ENCODE results near the gene CYFIP1. TPM values are rescaled to one million over a fixed set of nuclear protein-coding genes. Genes with fewer than 3 reads are reported as not detected.

The CYFIP1 gene
- total RNA-seq, 1 donor from 2014 or later = 59.5 TPM

DNA sequence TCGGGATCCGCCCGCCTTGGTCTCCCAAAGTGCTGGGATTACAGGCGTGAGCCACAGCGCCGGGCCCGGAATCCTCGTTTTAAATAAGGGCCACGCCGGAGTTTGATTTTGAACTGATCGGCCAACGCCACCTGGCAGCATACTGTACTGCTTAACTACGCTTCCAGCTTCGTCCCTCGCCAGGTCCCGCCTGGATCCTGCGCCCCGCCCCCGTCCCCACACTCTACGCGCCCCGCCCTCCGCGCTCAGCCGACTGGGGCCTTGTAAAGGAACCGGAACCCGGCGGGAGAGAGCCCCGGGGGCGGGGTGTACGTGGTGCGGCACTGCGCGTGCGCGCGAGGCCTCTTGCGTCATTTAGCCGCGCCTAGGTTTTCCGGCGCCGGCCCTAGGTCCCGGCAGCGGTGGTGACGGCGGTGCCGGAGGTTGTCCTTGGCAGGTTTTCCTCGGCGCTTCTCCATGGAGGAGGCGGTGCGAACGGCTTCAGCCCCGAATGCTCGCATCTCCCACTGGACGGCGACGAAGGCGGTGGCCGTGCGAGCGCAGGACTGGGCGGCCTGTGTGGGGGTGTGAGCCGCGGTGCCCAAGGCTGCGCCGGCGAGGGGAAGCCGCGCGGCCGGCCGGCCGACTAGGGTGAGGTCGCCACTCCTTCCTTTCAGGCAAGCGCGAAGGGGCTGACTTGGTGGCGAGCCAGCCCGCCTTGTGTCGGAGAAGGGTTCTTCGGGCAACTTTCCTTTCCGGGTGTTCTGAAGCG lies 141.7 kb downstream of the CYFIP1 start, which contains the start of gene NIPA2:
NIPA2 (plus strand) TSS at position 375 of the 751 bp plus-strand sequence. CDS start 13,066 bp downstream, outside the sequence.
- Histone ChIP-seq H3K36me3 (ENCODE audit: control insufficient read depth, insufficient read depth, low read length) (peaks cover 2% of the 10 kb centered on the region), H3K4me3 (ENCODE audit: low read depth, low read length) (peak within 1 kb of the TSS; percentile 94), H3K27me3 (ENCODE audit: control insufficient read depth, insufficient read depth, low read length) (no peaks in the 10 kb centered on the region)
- no peak for FAIRE-seq
- TF ChIP-seq, protein P1, sequence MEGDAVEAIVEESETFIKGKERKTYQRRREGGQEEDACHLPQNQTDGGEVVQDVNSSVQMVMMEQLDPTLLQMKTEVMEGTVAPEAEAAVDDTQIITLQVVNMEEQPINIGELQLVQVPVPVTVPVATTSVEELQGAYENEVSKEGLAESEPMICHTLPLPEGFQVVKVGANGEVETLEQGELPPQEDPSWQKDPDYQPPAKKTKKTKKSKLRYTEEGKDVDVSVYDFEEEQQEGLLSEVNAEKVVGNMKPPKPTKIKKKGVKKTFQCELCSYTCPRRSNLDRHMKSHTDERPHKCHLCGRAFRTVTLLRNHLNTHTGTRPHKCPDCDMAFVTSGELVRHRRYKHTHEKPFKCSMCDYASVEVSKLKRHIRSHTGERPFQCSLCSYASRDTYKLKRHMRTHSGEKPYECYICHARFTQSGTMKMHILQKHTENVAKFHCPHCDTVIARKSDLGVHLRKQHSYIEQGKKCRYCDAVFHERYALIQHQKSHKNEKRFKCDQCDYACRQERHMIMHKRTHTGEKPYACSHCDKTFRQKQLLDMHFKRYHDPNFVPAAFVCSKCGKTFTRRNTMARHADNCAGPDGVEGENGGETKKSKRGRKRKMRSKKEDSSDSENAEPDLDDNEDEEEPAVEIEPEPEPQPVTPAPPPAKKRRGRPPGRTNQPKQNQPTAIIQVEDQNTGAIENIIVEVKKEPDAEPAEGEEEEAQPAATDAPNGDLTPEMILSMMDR (IDR thresholded peaks at IDR 0.05; ENCODE audit: insufficient read depth, low read length, severe bottlenecking) = peak; percentile 18
- peak; percentile 89 for DNase-seq (ENCODE audit: low read depth)

DNA sequence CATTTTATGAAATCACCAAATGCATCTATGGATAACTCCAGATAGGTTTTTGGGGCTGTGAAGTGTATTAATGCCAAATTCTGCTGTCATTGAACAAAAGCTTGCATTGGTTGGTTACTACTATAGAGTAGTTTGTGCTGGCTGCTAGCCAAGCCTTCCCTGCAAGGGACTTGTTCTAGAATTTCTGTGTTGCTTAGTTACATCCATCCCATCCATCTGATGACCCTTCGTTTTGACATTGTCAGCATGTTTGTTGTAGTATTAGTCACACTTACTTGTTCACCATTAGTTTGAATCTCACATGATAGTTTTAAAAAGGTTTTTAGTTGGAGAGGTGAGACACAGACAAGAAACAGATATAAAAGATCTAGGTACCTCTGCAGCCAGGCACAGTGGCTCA lies 148.7 kb downstream of the CYFIP1 start:
- H3K36me3 ChIP-seq (ENCODE audit: control insufficient read depth, insufficient read depth, low read length) = peaks cover 1% of the 10 kb centered on the region
- H3K4me3 ChIP-seq (ENCODE audit: low read depth, low read length) = no peak overlapping the region
- no peaks in the 10 kb centered on the region for H3K27me3 ChIP-seq (ENCODE audit: control insufficient read depth, insufficient read depth, low read length)
- DNase-seq (ENCODE audit: low read depth) = peak; percentile 48
- no peak for FAIRE-seq
- TF ChIP-seq, protein P1 (IDR thresholded peaks at IDR 0.05; ENCODE audit: insufficient read depth, low read length, severe bottlenecking) = no peak

DNA sequence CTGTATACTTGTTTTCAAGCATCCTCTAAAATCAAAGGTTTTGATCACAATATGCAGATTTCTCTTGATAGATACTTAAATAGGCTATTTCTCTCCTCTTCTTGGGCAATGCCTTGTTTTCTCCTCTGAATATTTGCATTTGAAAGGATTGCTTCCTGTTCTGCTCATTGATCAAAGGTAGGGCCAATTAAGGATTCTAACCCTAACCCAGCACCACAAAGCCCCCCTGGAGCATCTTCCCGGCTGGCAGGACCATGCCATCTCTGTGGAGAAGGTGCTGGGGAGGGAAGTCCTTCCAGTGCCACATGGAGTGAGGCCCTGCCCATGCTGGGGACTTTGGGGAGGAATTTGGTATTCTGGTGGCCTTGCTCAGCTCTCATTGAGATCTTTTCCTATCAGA lies 153.0 kb downstream of the CYFIP1 start:
- no peak overlapping the region for H3K4me3 ChIP-seq (ENCODE audit: low read depth, low read length)
- peaks cover 7% of the 10 kb centered on the region for H3K36me3 ChIP-seq (ENCODE audit: control insufficient read depth, insufficient read depth, low read length)
- DNase-seq (ENCODE audit: low read depth) (no peak), FAIRE-seq (no peak)
- TF ChIP-seq, protein P1 (IDR thresholded peaks at IDR 0.05; ENCODE audit: insufficient read depth, low read length, severe bottlenecking) = no peak
- no peaks in the 10 kb centered on the region for H3K27me3 ChIP-seq (ENCODE audit: control insufficient read depth, insufficient read depth, low read length)

DNA sequence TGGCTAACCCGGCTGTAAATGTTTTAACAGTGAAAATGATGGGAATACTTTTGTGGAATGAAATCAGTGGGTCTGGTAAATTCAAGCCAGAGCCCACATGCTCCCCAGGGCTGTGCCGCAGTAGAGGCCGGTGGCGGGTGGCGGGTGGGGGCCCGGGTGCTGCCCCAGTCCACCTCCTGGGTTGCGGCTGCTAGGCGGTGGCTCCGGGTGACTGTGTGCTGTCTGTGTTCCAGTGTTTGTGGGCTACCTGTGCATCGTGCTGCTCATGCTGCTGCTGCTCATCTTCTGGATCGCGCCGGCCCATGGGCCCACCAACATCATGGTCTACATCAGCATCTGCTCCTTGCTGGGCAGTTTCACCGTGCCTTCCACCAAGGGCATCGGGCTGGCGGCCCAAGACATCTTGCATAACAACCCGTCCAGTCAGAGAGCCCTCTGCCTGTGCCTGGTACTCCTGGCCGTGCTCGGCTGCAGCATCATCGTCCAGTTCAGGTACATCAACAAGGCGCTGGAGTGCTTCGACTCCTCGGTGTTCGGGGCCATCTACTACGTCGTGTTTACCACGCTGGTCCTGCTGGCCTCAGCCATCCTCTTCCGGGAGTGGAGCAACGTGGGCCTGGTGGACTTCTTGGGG lies 156.6 kb downstream of the CYFIP1 start:
- Histone ChIP-seq H3K36me3 (ENCODE audit: control insufficient read depth, insufficient read depth, low read length) (peaks cover 11% of the 10 kb centered on the region), H3K27me3 (ENCODE audit: control insufficient read depth, insufficient read depth, low read length) (no peaks in the 10 kb centered on the region), H3K4me3 (ENCODE audit: low read depth, low read length) (no peak overlapping the region)
- FAIRE-seq = no peak
- TF ChIP-seq, protein P1 (IDR thresholded peaks at IDR 0.05; ENCODE audit: insufficient read depth, low read length, severe bottlenecking) = no peak
- no peak for DNase-seq (ENCODE audit: low read depth)

DNA sequence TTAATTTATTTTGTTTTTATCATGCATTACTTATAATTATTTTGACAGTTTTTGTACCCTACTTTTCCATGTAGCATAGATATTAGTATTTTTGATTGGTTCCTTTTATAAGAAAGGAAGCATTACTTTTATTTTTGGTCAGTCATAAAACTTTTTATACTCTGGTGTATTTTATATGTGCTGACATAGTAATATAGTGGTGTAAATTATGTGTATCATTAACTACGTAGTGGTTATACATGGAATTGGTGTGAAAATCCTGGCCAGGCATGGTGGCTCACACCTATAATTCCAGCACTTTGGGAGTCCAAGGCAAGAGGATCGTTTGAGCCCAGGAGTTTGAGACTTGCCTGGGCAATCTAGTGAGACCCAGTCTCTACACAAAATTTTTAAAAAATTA lies 160.5 kb downstream of the CYFIP1 start:
- Histone ChIP-seq H3K4me3 (ENCODE audit: low read depth, low read length) (no peak overlapping the region), H3K36me3 (ENCODE audit: control insufficient read depth, insufficient read depth, low read length) (peaks cover 10% of the 10 kb centered on the region), H3K27me3 (ENCODE audit: control insufficient read depth, insufficient read depth, low read length) (no peaks in the 10 kb centered on the region)
- FAIRE-seq (no peak), DNase-seq (ENCODE audit: low read depth) (no peak)
- TF ChIP-seq, protein P1 (IDR thresholded peaks at IDR 0.05; ENCODE audit: insufficient read depth, low read length, severe bottlenecking) = no peak

Other genes with a start within 250 kb of the CYFIP1 start
- 12.6 and 17.9 TPM in 2 replicates for gene NIPA1, start 193.7 kb downstream of the CYFIP1 start, total RNA-seq
- gene NIPA2, start 141.7 kb downstream of the CYFIP1 start, total RNA-seq = 54.2 and 76.1 TPM in 2 replicates
- 12.9 and 18.9 TPM in 2 replicates for gene TUBGCP5, start 59.2 kb upstream of the CYFIP1 start, total RNA-seq
- gene GOLGA6L1, start 156.5 kb upstream of the CYFIP1 start, total RNA-seq = not detected in 2 replicates